H1 (cell line): ENCODE measurements around the gene TBC1D17.

Source experiments
- BCL11A ChIP-seq, 2 experiments: IDR thresholded peaks; one replicate each; pipeline ENCODE4 v1.6.1; 2011; ENCODE audit warnings: low read depth in 2 of 2, low read length in 2 of 2, mild to moderate bottlenecking in 2 of 2
- CBX5 ChIP-seq: fragments of 300-800, 300-1000 bp; sonication (generic); IDR thresholded peaks from 2 replicates; pipeline ENCODE4 v1.7.1; 2016; ENCODE audit warnings: antibody characterized with exemption, low read length, low read depth
- CHD1 ChIP-seq: IDR thresholded peaks from 2 replicates; pipeline ENCODE4 v1.6.1; 2012; ENCODE audit warnings: low read depth, low read length, improper control_type of control experiment
- EP300 ChIP-seq, 2 experiments: IDR thresholded peaks; 1 replicate in 1 of 2; 2 replicates in 1 of 2; pipeline ENCODE4 v1.6.1; 2011 to 2012; ENCODE audit warnings: low read depth in 2 of 2, low read length in 2 of 2, mild to moderate bottlenecking in 2 of 2, borderline replicate concordance in 1 of 2, inconsistent platforms in 1 of 2, moderate library complexity in 1 of 2
- EZH2 ChIP-seq: fragments of 200-600 bp; sonication (generic); IDR thresholded peaks from 2 replicates; pipeline ENCODE4 v1.7.1; 2012; ENCODE audit warnings: low read depth, mild to moderate bottlenecking, moderate library complexity, low read length, inconsistent platforms; ENCODE audit not compliant: severe bottlenecking
- MAFK ChIP-seq: IDR thresholded peaks from 2 replicates; pipeline ENCODE4 v1.6.1; 2012; ENCODE audit warnings: low read depth, mild to moderate bottlenecking, improper control_type of control experiment, low read length
- MAX ChIP-seq: IDR thresholded peaks from 2 replicates; pipeline ENCODE4 v1.6.1; 2012; ENCODE audit warnings: inconsistent platforms
- POLR2A ChIP-seq, 2 experiments: IDR thresholded peaks; 1 replicate in 1 of 2; 2 replicates in 1 of 2; pipeline ENCODE4 v1.6.1; 2011; ENCODE audit warnings: low read depth in 2 of 2, low read length in 2 of 2, mild to moderate bottlenecking in 2 of 2; ENCODE audit errors: control extremely low read depth in 1 of 2
- SP2 ChIP-seq: IDR thresholded peaks from 2 replicates; pipeline ENCODE4 v1.6.1; 2012; ENCODE audit warnings: mild to moderate bottlenecking, low read length, inconsistent platforms
- TEAD4 ChIP-seq: IDR thresholded peaks from 2 replicates; pipeline ENCODE4 v1.6.1; 2012; ENCODE audit warnings: low read depth, low read length, inconsistent platforms, mixed read lengths

- no peak for TF ChIP-seq MAFK
- TF ChIP-seq BCL11A (IDR thresholded peaks at IDR 0.05; ENCODE audit: low read depth in 2 of 2, low read length in 2 of 2) = no peak
- no peak for TF ChIP-seq CBX5
- TF ChIP-seq EP300 (IDR thresholded peaks at IDR 0.05; ENCODE audit: borderline replicate concordance in 1 of 2, low read depth in 2 of 2, low read length in 2 of 2) = no peak
- TF ChIP-seq MAX = no peak
- no peak for TF ChIP-seq SP2
- no peak for TF ChIP-seq POLR2A (IDR thresholded peaks at IDR 0.05; ENCODE audit: control extremely low read depth in 1 of 2, low read depth in 2 of 2, low read length in 2 of 2)
- no peak for TF ChIP-seq EZH2
- TF ChIP-seq CHD1 = no peak
- TF ChIP-seq TEAD4 = no peak
Observed at GRCh38 chr19:49880162-49880869, 2.8 kb downstream of the TBC1D17 start.
